Kidney glomerular epithelial cell (primary cell): ENCODE data around the gene ADO.
A peak's percentile ranks its signal among the peaks of the same experiment; 100 is the strongest.

Experiments
- DNase-seq: peaks from one replicate; lab custom pipeline; 2025; lab: John Stamatoyannopoulos, UW

Gene ADO

DNA sequence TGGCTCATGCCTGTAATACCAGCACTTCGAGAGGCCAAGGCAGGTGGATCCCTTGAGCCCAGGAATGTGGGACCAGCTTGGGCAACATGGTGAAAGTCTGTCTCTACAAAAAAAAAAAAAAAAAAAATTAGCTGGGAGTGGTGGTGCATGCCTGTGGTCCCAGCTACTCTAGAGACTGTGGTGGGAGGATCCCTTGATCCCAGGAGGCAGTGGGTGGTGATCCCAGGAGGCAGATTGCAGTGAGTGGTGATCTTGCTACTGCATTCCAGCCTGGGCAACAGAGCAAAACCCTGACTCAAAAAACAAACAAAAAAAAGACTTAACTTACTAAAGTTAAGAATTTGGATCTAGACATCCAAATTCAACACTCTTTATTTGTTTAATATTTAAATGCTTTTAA is 10.2 kb upstream of the ADO start:
- peak; percentile 69 for DNase-seq

DNA sequence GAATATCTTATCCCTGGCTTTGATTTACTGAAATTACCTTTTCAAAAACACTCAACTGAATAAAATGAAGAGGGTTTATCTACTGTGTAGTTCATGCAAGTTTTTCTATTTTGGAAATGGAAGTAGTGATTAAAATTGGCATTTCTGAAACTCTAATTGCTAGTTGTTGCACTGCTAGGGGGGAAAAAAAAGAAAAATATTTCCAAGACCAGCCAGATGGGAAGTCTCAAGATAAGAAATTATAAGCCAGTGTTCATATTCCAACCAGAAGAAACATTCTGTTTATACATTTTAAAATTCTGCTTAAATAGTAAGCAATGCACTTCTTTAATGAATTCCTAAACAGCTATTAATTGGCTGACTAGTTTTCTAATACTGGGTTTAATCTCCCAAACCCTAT is 9.4 kb upstream of the ADO start:
- no peak for DNase-seq

- DNase-seq: no peak
Measured at GRCh38 chr10:62795762-62796161, 8.8 kb upstream of the ADO start.

GRCh38 chr10:62796896-62797295 is 7.6 kb upstream of the ADO start:
- no peak for DNase-seq

DNA sequence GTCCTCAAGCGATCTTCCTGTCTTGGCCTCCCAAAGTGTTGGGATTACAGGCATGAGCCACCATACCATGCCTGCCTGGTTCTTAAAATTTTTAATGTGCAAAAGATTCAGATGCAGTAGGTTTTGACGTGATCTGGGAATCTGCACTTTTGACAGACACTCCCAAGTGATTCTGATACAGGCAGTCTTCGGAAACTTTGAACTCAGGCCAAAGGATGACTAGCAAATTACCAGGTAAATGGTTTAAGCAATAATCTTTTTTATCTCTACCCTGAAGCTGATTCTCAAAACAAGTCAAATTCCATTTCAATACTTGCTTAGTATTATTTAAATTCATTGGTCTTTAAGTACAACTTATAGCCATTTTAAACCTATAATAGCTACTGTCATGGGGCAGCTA is 2.6 kb upstream of the ADO start:
- no peak for DNase-seq

- DNase-seq: no peak
Measured at GRCh38 chr10:62803724-62804355, 680 bp upstream of the ADO start.

DNA sequence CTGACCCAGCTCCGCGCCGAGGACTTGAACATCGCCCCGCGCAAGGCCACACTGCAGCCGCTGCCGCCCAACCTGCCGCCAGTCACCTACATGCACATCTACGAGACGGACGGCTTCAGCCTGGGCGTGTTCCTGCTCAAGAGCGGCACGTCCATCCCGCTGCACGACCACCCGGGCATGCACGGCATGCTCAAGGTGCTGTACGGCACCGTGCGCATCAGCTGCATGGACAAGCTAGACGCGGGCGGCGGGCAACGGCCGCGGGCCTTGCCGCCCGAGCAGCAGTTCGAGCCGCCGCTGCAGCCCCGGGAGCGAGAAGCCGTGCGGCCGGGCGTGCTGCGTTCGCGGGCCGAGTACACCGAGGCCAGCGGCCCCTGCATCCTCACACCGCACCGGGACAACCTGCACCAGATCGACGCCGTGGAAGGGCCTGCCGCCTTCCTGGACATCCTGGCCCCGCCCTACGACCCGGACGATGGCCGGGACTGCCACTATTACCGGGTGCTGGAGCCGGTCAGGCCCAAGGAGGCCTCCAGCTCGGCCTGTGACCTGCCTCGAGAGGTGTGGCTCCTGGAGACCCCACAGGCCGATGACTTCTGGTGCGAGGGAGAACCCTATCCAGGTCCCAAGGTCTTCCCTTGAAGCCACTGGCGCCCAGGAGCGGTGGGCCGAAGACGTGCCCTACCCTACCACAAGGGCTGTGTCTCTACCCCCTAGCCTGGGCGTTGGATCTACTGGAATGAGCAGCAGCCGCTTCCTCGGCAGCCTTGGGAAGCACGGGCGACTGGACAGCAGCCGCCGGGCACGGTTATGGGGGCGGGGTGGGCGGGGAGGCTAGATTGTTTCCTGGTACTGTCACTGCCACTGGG is 945 bp downstream of the ADO start:
- peak; percentile 18 for DNase-seq

DNA sequence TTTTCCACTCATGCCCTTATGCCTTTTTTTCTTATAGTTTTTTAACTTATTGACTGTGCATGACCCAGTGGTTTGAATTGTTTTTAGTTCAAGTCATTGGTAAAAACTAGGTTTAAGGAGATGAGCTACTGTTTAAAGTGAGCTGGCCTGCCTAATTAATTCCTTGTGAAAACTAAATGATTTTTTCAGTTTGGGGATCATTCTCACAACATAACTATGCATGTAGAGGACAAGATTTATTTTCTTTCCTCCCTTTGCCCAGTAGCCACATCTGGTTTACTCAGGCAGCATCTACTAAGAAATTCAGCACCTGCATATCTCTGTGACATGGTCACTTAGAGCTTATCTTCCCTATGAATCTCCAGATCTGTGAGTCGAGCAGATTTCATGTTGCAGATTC is 1.7 kb downstream of the ADO start:
- DNase-seq: no peak

GRCh38 chr10:62810156-62810902 is 5.8 kb downstream of the ADO start:
- no peak for DNase-seq

DNA sequence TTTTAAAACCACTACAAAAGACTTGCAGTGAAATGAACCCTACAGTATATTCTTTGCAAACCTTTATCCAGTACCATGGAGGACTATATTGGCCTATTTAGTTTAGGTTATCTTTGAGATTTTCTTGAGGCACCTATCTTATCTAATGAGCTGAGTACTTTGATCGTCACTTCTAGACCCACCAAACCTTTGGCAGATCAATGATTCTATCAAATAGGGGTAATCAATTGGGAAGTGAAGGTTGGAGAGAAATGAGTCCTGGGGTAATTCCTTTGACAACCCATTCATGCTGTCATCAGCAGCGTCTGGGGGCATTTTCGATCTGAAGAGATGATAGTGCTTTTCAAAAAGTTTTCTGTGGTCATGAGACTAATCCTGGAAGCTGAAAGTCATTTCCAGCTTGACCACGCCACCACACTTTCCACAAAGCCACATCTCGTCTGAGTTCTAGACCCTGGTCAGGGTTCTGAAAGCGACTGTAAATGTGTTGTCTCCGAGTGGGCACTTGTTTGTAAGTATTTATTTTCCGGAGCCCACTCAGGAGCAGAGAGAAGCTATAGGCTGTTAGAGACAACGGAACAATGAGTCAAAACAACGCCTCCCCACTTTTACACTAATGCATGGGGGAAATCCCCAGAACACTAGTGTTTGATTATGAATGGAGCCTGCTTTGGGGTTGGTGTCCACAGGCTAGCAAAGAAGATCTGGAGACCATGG is 6.8 kb downstream of the ADO start:
- no peak for DNase-seq

DNA sequence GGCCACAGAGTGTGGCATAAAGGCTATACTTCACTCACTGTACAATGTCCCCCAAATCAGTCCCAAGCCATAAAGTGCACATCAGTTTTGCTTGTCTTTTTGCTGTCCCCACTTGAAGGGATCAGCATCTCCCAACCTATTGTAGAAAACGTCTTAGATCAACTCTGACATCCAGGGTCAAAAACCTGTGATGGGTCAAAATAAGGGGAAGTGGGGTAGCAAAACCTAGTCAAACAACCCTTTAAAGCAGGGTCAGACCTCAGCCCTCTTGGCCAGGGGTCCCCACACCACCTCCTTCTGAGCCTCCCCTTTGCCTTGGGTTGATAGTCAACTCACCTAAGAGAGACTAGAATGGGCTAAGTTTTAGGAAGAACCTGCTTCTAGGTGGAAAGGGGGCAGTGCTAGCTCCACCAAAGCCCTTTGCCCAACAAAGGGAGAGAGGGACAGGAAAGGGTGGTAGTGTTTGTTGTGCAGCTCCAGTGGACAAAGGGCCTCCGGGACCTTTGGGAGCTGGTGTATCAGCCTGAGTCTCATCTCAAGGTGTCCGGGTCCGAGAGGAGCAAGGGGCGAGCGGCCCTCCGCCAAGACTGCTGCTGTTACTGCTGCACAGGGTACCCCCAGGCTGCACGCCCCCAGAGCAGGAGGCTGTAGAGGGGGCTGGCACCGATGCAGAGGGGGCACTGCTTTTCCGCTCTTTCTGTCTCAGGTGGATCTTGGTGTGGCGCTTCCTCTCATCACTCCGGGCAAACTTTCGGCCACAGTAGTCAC is 8.3 kb downstream of the ADO start:
- no peak for DNase-seq

DNA sequence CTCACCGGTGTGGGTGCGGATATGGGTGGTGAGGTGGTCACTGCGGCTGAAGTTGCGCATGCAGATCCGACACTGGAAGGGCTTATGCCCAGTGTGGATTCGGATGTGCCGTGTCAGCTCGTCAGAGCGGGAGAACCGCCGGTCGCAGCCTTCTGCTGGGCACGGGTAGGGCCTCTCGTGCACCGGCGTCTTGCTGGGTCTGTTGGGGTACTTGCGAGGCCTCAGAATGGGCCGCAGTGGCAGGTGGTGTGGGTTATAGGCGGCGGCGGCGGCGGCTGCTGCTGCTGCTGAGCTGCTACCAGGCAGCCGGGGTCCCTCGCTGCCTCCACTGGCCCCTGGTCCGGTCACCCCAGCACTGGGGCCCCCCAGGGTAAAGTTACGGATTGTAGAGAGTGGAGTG is 8.9 kb downstream of the ADO start:
- DNase-seq: no peak

- no peak for DNase-seq
Measured at GRCh38 chr10:62813981-62814380, 9.5 kb downstream of the ADO start.

- DNase-seq: no peak
Measured at GRCh38 chr10:62814756-62815380, 10.3 kb downstream of the ADO start.

DNA sequence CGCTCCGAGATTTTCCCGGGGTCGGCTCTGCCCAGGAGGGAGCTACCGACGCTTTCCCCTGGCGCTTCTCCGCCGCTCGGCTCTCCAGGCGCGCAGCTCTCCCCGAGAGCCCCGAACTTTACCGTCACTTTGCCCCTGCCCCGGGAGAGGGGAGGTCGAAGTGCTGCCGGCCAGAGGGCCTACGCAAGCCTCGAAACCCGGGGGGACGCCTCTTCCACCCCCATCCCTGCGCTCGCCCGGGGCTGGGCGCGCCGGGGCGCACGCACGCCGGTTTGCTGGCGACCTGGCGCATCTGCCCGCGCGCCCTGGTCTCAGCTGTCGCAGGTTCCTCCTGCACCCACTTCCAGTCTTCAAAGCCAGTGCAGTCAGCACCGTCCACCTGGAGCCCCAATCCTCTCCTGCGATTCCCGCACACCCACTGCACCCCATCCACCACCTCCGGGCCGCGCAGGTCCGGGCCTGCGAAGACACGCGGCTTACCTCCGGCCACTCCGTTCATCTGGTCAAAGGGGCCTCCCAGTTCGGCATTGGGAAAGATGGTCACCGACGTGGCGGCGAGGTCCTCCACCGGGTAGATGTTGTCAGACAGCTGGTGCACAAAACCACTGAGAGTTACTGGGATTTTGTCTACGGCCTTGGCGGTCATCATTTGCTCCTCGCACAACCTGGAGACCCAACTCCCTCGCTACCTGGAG is 11.0 kb downstream of the ADO start:
- no peak for DNase-seq

GRCh38 chr10:62816076-62816330 is 11.5 kb downstream of the ADO start:
- DNase-seq: no peak

- peak; percentile 93 for DNase-seq
Measured at GRCh38 chr10:62816331-62817120, 12.0 kb downstream of the ADO start, which contains the start of gene EGR2. Gene EGR2 (minus strand): TSS chr10:62816366. CDS start chr10:62816029, 337 bp downstream.

- DNase-seq: peak; percentile 52
Measured at GRCh38 chr10:62817121-62817765, 12.7 kb downstream of the ADO start.

GRCh38 chr10:62817766-62818425 is 13.4 kb downstream of the ADO start:
- peak; percentile 46 for DNase-seq
